A549 (cell line): ENCODE results near the gene IQGAP2. TPM values are rescaled to one million over a fixed set of nuclear protein-coding genes. Genes with fewer than 3 reads are reported as not detected.

Experiments used
- ATAC-seq, 2 experiments: fragments of 200-7000 bp in 1 of 2; fragments of >200 bp in 1 of 2; cut with Nextera tagmentation in 1 of 2; cut with Tn5 transposase in 1 of 2; 3 replicates each; pipeline versions ENCODE4 v1.8.0 to v1.9.1; 2018 to 2020; ENCODE audit warnings: mild to moderate bottlenecking in 1 of 2, moderate library complexity in 1 of 2
- CTCF ChIA-PET: fragments of 300-600 bp; sonication (Branson Sonifier 250); formaldehyde crosslinking; extraction: SDS; loops from one replicate; lab custom pipeline; 2021; ENCODE audit warnings: antibody characterized with exemption, inconsistent platforms; lab: Yijun Ruan, JAX
- POLR2A ChIA-PET: fragments of 350-600 bp; formaldehyde crosslinking; extraction: SDS; loops from one replicate; lab custom pipeline; 2021; ENCODE audit warnings: antibody characterized with exemption, inconsistent platforms; lab: Yijun Ruan, JAX
- DNase-seq, 2 experiments: peaks; one replicate each; pipeline versions ENCODE4 v3.0.0 to v3.0.0-alpha.2; 2011 to 2016; ENCODE audit warnings: low read depth in 1 of 2, low spot score in 1 of 2
- FAIRE-seq: peaks from 2 replicates; lab custom pipeline; 2011; peaks lifted over from hg19 to GRCh38; lab: Jason Lieb, UNC
- H3K27ac ChIP-seq, 2 experiments: fragments of >200 bp; sonication (Bioruptor Twin); formaldehyde crosslinking; 3 replicates each; pipeline ENCODE4 v1.5.1; 2016 to 2017
- H3K4me1 ChIP-seq: fragments of >200 bp; sonication (Bioruptor Twin); formaldehyde crosslinking; 3 replicates; pipeline ENCODE4 v1.6.1; 2016
- H3K4me2 ChIP-seq: fragments of >200 bp; sonication (Bioruptor Twin); formaldehyde crosslinking; 3 replicates; pipeline ENCODE4 v1.6.1; 2016
- H3K4me3 ChIP-seq: fragments of >200 bp; sonication (Bioruptor Twin); formaldehyde crosslinking; 3 replicates; pipeline ENCODE4 v1.5.1; 2016
- H3K9me3 ChIP-seq: fragments of >200 bp; sonication (Bioruptor Twin); formaldehyde crosslinking; 3 replicates; pipeline ENCODE4 v1.6.1; 2016
- BCL3 ChIP-seq: fragments of >200 bp; sonication (Bioruptor Twin); formaldehyde crosslinking; IDR thresholded peaks from 3 replicates; pipeline ENCODE4 v1.6.1; 2016
- BHLHE40 ChIP-seq: IDR thresholded peaks from 2 replicates; pipeline ENCODE4 v1.6.1; 2012; ENCODE audit warnings: low read depth, low read length, inconsistent platforms
- CHD4 ChIP-seq: fragments of 200-600 bp; sonication (generic); IDR thresholded peaks from 2 replicates; pipeline ENCODE4 v1.6.1; 2016; ENCODE audit warnings: antibody characterized with exemption, mild to moderate bottlenecking, borderline replicate concordance
- E2F6 ChIP-seq: IDR thresholded peaks from 2 replicates; pipeline ENCODE4 v1.6.1; 2012; ENCODE audit warnings: low read depth, borderline replicate concordance
- EHMT2 ChIP-seq: fragments of 200-600 bp; sonication (generic); IDR thresholded peaks from 2 replicates; pipeline ENCODE4 v1.6.1; 2016; ENCODE audit warnings: antibody characterized with exemption, low read depth, mild to moderate bottlenecking, moderate library complexity
- ESRRA ChIP-seq: fragments of 150-350 bp; IDR thresholded peaks from 2 replicates; pipeline ENCODE4 v1.6.1; 2014; ENCODE audit warnings: mild to moderate bottlenecking, low read length, borderline replicate concordance
- HMGXB4 ChIP-seq: fragments of 250-450 bp; sonication (Bioruptor Pico); IDR thresholded peaks from 2 replicates; pipeline ENCODE4 v1.5.0; 2021; ENCODE audit warnings: mild to moderate bottlenecking, moderate library complexity, borderline replicate concordance
- JUN ChIP-seq, 2 experiments: fragments of >200 bp; sonication (Bioruptor Twin); formaldehyde crosslinking; IDR thresholded peaks; 2 replicates in 1 of 2; 3 replicates in 1 of 2; pipeline ENCODE4 v1.6.1; 2016 to 2017
- JUNB ChIP-seq: fragments of >200 bp; sonication (Bioruptor Twin); formaldehyde crosslinking; IDR thresholded peaks from 2 replicates; pipeline ENCODE4 v1.6.1; 2016
- KDM1A ChIP-seq: fragments of 200-600 bp; sonication (generic); IDR thresholded peaks from 2 replicates; pipeline ENCODE4 v1.6.1; 2016; ENCODE audit warnings: low read depth, mild to moderate bottlenecking
- MAFK ChIP-seq: fragments of 450-650 bp; IDR thresholded peaks from 2 replicates; pipeline ENCODE4 v1.6.1; 2014; ENCODE audit not compliant: partially characterized antibody
- MAX ChIP-seq: IDR thresholded peaks from 2 replicates; pipeline ENCODE4 v1.6.1; 2012
- MAZ ChIP-seq: fragments of 150-350 bp; IDR thresholded peaks from 2 replicates; pipeline ENCODE4 v1.6.1; 2014; ENCODE audit warnings: antibody characterized with exemption, low read depth, low read length, borderline replicate concordance
- MYC ChIP-seq: IDR thresholded peaks from 2 replicates; pipeline ENCODE4 v1.6.1; 2012; ENCODE audit warnings: mild to moderate bottlenecking, inconsistent platforms, low read length, improper control_type of control experiment, borderline replicate concordance
- NFE2L2 ChIP-seq: fragments of 150-350 bp; conservative IDR thresholded peaks from 2 replicates; pipeline ENCODE4 v1.6.1; 2014; ENCODE audit warnings: low read length
- NR3C1 ChIP-seq: fragments of >200 bp; sonication (Bioruptor Twin); formaldehyde crosslinking; IDR thresholded peaks from 3 replicates; pipeline ENCODE4 v1.6.1; 2017
- PBX3 ChIP-seq: IDR thresholded peaks from 2 replicates; pipeline ENCODE4 v1.6.1; 2012
- PHF8 ChIP-seq: fragments of 200-600 bp; sonication (generic); IDR thresholded peaks from 2 replicates; pipeline ENCODE4 v1.6.1; 2016; ENCODE audit warnings: low read depth, mild to moderate bottlenecking, antibody characterized with exemption, moderate library complexity, borderline replicate concordance
- POLR2A ChIP-seq: IDR thresholded peaks from 2 replicates; pipeline ENCODE4 v1.6.1; 2012; ENCODE audit warnings: mild to moderate bottlenecking, low read length
- POLR2AphosphoS2 ChIP-seq: conservative IDR thresholded peaks from 2 replicates; pipeline ENCODE4 v1.6.1; 2012; ENCODE audit warnings: low read length, improper control_type of control experiment, inconsistent platforms
- RAD21 ChIP-seq, 2 experiments: fragments of >200 bp in 1 of 2; sonication (Bioruptor Twin) in 1 of 2; formaldehyde crosslinking in 1 of 2; IDR thresholded peaks in 1 of 2; conservative IDR thresholded peaks in 1 of 2; 2 replicates in 1 of 2; 3 replicates in 1 of 2; pipeline ENCODE4 v1.6.1; 2012 to 2018; ENCODE audit warnings: inconsistent platforms in 1 of 2
- RARB ChIP-seq: fragments of 250-450 bp; sonication (Bioruptor Pico); IDR thresholded peaks from 2 replicates; pipeline ENCODE4 v1.8.0; 2021; ENCODE audit warnings: mild to moderate bottlenecking, moderate library complexity
- RCOR1 ChIP-seq: fragments of 150-350 bp; IDR thresholded peaks from 2 replicates; pipeline ENCODE4 v1.6.1; 2014; ENCODE audit warnings: antibody characterized with exemption, low read length, low read depth
- RFX5 ChIP-seq: fragments of 450-650 bp; IDR thresholded peaks from 2 replicates; pipeline ENCODE4 v1.7.1; 2014; ENCODE audit warnings: antibody characterized with exemption, mild to moderate bottlenecking, moderate library complexity
- RNF2 ChIP-seq: fragments of 200-600 bp; sonication (generic); IDR thresholded peaks from 2 replicates; pipeline ENCODE4 v1.6.1; 2016; ENCODE audit warnings: low read depth, mild to moderate bottlenecking, antibody characterized with exemption, moderate library complexity, borderline replicate concordance
- SMC3 ChIP-seq: fragments of >200 bp; sonication (Bioruptor Twin); formaldehyde crosslinking; IDR thresholded peaks from 3 replicates; pipeline ENCODE4 v1.6.1; 2018; ENCODE audit warnings: inconsistent platforms
- ZC3H11A ChIP-seq: fragments of 450-650 bp; IDR thresholded peaks from 2 replicates; pipeline ENCODE4 v1.6.1; 2014; ENCODE audit warnings: antibody characterized with exemption, mild to moderate bottlenecking
- ZFP36 ChIP-seq: fragments of 450-650 bp; IDR thresholded peaks from 2 replicates; pipeline ENCODE4 v1.6.1; 2014; ENCODE audit warnings: borderline replicate concordance; ENCODE audit not compliant: partially characterized antibody
- ZSCAN20 ChIP-seq: fragments of 250-450 bp; sonication (Bioruptor Pico); IDR thresholded peaks from 2 replicates; pipeline ENCODE4 v1.8.0; 2022; ENCODE audit warnings: mild to moderate bottlenecking, moderate library complexity
- WGBS: methylation state at CpG from one replicate; pipeline ENCODE4 v1.1.6; 2017; ENCODE audit errors: missing lambda C conversion rate; 5-methylcytosine and 5-hydroxymethylcytosine counted together
- polyA plus RNA-seq, 4 experiments: library from polyadenylated mRNA; depleted of rRNA in 3 of 4; stranded (reverse); fragments of >200 nt; fragmentation: RNase III in 1 of 4; extraction: RNeasy Plus Mini Kit Qiagen cat#74134 plus additional on column Dnase treatment in 1 of 4; gene quantifications; 2 replicates in 3 of 4; 3 replicates in 1 of 4; pipeline ENCODE4 v1.2.3, GENCODE V29; 2011 to 2017
- TF ChIP-seq, protein P1 (sequence below): fragments of 450-650 bp; IDR thresholded peaks from 2 replicates; pipeline ENCODE4 v1.6.1; 2014; ENCODE audit warnings: antibody characterized with exemption

IQGAP2 gene
- polyA plus RNA-seq, 2 of the 4 experiments (the other 2 are of a cell fraction), result 5.3 to 10.1 TPM

DNA sequence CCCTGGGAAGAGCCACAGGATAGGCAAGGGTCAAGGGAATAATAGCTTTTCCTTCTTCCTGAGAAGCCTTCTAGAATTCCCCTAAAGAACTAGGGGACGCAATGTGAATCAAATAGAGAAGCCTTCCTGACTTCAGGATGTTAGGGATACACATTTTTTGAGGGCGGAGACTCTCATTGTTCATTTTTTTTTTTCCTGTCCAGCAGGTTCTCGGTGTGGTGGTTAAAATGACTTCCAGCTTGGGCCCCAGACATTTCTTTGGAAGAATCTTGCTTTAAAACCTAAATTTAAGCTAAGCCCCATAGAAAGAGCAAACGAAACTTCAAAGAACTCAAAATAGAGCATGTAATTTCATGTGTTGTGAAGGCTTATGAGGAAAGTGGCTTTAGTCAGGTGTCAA lies 80.8 kb downstream of the IQGAP2 start:
- FAIRE-seq (no peak), ATAC-seq (no peak), DNase-seq (no peak)
- ChIA-PET CTCF (interaction anchor here (0.6 to 2.6 kb wide), 2 partner anchors 13 to 76 kb away, joined by 3 to 9 read pairs; no protein-coding TSS in a partner anchor), POLR2A (no interaction called here)
- Histone ChIP-seq H3K4me3 (no peak overlapping the region), H3K9me3 (no peaks in the 10 kb centered on the region), H3K27ac (no peak overlapping the region), H3K4me1 (peaks cover 9% of the 10 kb centered on the region; the same call in 1 of the 3 replicates), H3K4me2 (no peak overlapping the region)
- TF ChIP-seq NFE2L2, result no peak
- no peak for TF ChIP-seq HMGXB4 (CRISPR knock-in tag)
- TF ChIP-seq ZSCAN20 (CRISPR knock-in tag), result no peak
- TF ChIP-seq RCOR1, result no peak
- no peak for TF ChIP-seq POLR2AphosphoS2
- TF ChIP-seq SMC3, result no peak
- TF ChIP-seq ZC3H11A, result no peak
- TF ChIP-seq BCL3, result no peak
- no peak for TF ChIP-seq MAFK
- no peak for TF ChIP-seq JUN (IDR thresholded peaks at IDR 0.05)
- TF ChIP-seq RNF2, result no peak
- TF ChIP-seq PHF8, result no peak
- TF ChIP-seq BHLHE40, result no peak
- TF ChIP-seq RAD21 (conservative IDR thresholded peaks at IDR 0.05 in 1 of 2, IDR thresholded peaks at IDR 0.05 in 1 of 2), result no peak
- TF ChIP-seq MAZ, result no peak
- no peak for TF ChIP-seq RARB (CRISPR knock-in tag)
- no peak for TF ChIP-seq MAX
- TF ChIP-seq, protein P1, sequence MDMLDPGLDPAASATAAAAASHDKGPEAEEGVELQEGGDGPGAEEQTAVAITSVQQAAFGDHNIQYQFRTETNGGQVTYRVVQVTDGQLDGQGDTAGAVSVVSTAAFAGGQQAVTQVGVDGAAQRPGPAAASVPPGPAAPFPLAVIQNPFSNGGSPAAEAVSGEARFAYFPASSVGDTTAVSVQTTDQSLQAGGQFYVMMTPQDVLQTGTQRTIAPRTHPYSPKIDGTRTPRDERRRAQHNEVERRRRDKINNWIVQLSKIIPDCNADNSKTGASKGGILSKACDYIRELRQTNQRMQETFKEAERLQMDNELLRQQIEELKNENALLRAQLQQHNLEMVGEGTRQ, result no peak
- 64% methylated on average over 4 of the region's 4 CpGs for WGBS

- DNase-seq (no peak), ATAC-seq (no peak), FAIRE-seq (no peak)
- H3K27ac ChIP-seq, result no peak overlapping the region
- H3K9me3 ChIP-seq, result no peaks in the 10 kb centered on the region
- ChIA-PET POLR2A (no interaction called here), CTCF (interaction anchor here (1.2 to 2.6 kb wide), 2 partner anchors 14 to 83 kb away, joined by 3 to 9 read pairs; no protein-coding TSS in a partner anchor)
- no peak overlapping the region for H3K4me2 ChIP-seq
- no peak overlapping the region for H3K4me3 ChIP-seq
- H3K4me1 ChIP-seq, result no peaks in the 10 kb centered on the region
- TF ChIP-seq POLR2A, result no peak
- no peak for TF ChIP-seq EHMT2
- TF ChIP-seq E2F6, result no peak
- TF ChIP-seq JUNB, result no peak
- no peak for TF ChIP-seq PBX3
- TF ChIP-seq RFX5, result no peak
- no peak for TF ChIP-seq RCOR1
- no peak for TF ChIP-seq MAZ
- no peak for TF ChIP-seq ZC3H11A
- no peak for TF ChIP-seq ZSCAN20 (CRISPR knock-in tag)
- no peak for TF ChIP-seq MYC
- TF ChIP-seq ESRRA, result no peak
- TF ChIP-seq NR3C1, result no peak
- TF ChIP-seq CHD4, result no peak
- TF ChIP-seq KDM1A, result no peak
- TF ChIP-seq ZFP36, result no peak
These were observed 82.4 kb downstream of the IQGAP2 start for GRCh38 chr5:76485511-76485910.
